CD4-positive, alpha-beta T cell treated with Interferon gamma for 1 hour (primary cell): Measurements from ENCODE around the gene RIPPLY3.

Source experiments
- DNase-seq: peaks from one replicate; pipeline ENCODE4 v3.0.0-alpha.2; 2020

The RIPPLY3 gene

DNA sequence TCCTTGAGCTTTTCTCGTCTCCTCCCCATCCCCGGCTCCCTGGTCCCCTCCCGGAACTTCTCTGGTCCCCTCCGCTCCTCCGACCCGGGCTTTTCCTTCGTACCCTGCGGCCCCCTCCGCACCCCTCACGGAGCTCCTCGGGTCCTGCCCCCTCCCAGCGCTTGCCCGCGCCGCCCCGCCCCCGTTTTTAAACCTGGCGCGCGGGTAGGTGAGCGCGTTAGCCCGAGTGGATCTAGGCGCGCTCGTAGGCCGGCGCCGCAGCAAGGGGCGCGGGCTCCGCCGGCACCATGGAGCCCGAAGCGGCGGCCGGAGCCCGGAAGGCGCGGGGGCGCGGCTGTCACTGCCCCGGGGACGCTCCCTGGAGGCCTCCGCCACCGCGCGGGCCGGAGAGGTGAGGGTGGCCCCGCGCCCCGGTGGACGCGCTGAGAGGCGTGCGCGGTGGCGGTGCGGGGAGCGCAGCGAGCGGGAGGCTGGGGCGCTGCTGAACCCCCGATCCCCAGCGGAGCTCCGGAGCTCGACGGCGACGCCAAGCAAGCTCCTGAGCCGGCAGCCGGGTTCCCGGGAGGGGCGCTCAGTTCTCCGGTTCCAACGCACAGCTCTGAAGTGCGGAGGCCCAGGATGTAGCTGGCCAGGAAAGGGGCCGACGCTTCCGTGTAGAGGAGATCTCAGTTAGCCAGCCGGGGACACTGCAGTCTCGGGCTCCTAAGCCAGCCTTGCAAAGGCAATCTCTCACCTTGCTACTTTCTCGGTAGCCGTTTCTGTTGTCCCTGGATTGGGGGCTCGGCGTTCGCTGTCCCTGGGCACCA is at the start of gene RIPPLY3:
RIPPLY3 (plus strand) TSS at position 217 of the 806 bp plus-strand sequence; CDS start at position 288, 71 bp downstream.
- DNase-seq = no peak

DNA sequence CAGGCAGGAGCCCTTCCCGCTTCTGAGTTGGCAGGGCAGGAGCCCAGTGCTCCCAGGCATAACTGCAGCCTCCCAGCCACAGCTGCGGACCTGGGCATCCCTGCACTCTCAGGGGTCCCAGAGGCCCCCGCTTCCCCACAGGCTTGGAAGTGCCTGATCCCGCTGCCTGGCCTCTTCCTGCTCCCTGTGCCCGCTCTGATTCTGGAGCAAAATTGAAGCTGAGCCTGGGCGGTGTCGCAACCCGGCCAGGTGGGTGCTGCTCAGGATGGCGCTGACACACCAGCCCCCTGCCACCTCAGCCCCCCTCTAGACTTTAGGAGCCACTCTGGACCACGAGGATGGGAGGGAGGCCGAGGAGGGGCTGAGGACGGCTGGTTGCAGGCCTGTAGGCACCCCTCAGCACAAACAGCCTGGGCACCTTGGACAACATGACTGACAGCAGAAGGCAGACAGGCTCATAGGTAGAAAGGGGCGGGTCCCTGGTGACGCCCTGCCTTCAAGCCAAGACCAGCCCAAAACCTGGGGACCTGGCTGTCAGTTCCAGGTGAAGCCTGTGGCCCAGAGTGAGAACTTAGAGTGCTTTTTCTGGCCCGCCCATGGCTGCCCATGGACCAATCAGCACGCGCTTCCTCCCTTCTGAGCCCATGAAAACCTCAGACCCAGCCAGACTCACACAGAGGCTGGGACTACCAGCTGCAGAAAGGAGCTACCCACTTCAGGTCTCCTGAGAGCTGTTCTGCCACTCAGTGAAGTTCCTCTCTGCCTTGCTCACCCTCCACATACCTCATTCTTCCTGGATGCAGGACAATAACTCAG is 47.3 kb upstream of the RIPPLY3 start:
- no peak for DNase-seq

GRCh38 chr21:36960676-36961284 is 45.7 kb upstream of the RIPPLY3 start:
- no peak for DNase-seq

DNA sequence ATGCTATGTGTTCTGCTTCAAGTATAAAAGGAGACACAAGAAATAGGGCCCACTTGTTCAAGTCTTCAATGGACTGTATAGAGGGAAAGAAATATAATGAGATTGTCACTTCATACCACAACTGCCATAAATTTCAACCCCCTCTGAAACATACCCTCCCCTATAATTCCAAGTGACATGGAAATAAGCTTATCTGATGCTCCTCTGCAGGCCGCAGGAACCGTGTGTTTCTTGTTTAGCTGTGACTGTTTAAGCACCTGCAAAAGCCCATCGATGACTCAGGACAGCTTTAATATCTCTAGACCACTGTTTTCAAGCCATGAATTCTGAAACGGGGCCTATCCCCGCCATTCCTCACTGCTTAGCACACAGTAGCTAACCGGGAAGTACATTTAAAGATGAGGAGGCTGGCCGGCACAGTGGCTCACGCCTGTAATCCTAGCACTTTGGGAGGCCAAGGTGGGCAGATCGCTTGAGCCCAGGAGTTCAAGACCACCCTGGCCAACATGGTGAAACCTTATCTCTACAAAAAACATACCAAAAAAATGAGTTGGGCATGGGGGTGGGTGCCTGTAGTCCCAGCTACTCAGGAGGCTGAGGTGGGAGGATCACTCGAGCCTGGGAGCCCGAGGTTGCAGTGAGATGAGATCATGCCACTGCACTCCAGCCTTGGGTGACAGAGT is 44.3 kb upstream of the RIPPLY3 start:
- DNase-seq = no peak

GRCh38 chr21:36964398-36964797 is 42.1 kb upstream of the RIPPLY3 start:
- no peak for DNase-seq

DNA sequence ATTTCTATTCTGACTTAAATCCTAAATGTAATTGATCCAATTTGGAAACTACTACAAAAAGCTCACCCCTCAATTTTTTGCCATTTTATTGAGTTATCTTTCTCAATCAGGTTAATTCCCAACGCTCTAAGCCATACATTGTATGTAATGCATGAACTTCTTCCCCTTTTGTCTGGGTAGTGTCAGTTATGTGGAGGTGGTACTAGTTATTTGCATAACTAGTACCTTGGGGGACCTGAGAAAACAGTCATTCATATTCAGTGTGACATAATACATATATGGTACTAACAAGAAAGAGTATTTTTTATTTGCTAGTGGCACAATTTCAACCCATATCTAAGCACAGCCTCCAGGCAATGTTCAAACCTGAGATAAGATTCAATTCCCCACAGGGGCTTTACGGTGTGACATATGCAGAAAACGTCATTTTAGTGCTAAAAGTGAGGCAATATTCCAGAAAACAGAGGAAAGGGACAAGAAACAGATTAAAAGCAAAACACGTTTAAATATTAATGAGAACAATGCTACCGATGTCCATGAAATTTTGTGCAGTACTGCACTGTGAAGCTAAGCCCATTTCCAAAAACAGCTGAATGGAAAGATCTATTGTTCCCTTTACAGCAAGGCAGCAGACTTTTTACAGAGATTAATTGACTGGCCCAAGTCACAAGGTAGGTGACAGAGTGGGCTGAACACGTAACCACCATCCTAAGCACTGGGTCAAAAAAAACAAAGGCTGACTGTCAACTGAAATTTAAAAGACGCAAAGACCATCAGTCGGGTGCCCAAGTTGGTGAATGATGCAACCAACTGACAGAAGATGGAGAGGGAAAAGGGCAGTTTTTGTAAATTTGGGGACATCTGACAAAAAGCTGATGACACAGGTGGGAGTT is 41.4 kb upstream of the RIPPLY3 start:
- DNase-seq = no peak

DNA sequence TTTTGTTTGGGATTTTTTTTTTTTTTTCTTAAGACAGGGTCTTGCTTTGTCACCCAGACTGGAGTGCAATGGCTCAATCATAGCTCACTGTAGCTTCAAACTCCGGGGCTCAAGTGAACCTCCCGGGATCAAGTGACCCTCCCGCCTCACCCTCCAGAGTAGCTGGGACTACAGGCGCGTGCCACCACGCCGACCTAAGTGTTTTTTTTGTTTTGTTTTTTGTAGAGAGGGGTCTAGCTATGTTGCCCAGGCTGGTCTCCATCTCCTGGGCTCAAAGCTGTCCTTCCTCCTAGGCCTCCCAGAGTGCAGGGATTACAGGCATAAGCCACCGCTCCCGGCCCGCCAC is 40.8 kb upstream of the RIPPLY3 start:
- DNase-seq = no peak

DNA sequence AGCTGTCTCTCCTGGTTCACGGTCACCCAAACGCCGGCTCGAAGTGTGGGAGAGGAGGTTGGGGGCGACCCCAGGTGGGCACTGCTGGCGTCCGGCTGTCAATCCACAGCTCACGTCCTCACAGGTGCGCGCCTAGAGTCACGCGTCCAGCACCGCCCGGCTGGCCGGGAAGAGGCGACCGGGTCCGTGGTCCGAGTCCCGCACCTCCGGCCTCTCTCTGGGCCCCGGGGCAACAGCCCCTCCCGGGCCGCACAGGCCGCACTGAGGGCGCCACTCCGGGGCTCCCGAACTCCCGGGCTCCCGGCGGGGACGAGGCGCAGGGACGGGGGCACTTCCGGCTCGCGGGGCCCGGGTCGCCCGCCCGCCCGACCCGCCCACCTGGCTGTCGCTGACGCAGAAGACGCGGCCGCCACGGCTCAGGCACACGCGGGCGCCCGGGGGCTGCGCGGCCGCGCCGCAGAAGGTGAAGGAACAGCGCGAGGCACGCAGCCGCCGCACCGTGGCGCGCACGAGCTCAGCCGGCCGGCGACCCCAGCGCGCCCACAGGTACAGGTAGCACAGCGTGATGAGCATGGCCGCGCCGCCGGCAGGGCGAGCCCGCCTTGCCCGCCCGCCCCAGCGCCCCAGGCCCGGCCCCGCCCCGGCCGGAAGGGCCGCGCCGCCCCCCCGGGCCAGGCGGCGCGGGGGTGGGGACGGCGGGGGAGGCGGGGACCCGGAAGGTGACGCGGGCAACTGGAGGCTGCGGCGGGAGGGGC is 40.3 kb upstream of the RIPPLY3 start, which contains the start of gene HLCS:
HLCS (minus strand) TSS at position 604 of the 755 bp plus-strand sequence; CDS start at position 573, 31 bp downstream.
- DNase-seq = peak; percentile 83

- DNase-seq = no peak
Measured at GRCh38 chr21:36966821-36967768, 39.4 kb upstream of the RIPPLY3 start.

DNA sequence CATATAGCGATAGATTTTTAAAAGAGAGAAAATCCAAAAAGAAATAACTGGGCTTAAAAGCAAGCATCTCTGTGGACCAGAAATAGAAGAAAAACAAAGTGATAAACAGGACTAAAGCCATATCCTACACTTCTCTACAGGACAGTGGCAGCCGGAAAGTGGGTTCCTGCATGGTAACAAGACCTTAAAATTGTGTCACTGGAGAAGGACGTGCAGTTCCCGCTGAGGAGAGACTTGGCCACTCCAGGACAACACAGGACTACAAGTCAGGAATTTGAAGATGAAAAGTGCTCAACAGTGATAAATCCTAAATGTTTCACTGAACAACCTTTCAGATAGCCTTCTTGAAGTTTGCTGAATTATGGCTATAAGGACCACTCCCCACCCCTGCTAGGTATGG is 38.1 kb upstream of the RIPPLY3 start:
- no peak for DNase-seq

- no peak for DNase-seq
Measured at GRCh38 chr21:36968976-36969375, 37.5 kb upstream of the RIPPLY3 start.

GRCh38 chr21:36973986-36974850 is 32.3 kb upstream of the RIPPLY3 start:
- DNase-seq = no peak

DNA sequence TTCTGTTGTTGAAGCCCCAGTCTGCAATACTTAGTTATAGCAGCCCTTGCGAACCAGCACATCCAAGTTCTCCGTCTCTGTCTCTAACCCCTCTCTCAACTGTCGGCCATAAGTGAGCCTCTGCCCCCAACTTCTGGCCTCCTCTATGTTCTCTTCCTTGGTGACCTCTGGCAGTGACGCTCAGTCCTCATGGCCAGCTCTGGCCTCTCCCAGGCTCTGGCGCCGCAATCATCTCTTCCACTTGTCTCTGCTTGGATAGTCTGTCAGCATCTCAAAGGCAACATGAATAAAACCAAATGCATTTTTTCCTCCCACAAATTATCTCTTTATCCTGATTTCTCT is 31.7 kb upstream of the RIPPLY3 start:
- DNase-seq = no peak

DNA sequence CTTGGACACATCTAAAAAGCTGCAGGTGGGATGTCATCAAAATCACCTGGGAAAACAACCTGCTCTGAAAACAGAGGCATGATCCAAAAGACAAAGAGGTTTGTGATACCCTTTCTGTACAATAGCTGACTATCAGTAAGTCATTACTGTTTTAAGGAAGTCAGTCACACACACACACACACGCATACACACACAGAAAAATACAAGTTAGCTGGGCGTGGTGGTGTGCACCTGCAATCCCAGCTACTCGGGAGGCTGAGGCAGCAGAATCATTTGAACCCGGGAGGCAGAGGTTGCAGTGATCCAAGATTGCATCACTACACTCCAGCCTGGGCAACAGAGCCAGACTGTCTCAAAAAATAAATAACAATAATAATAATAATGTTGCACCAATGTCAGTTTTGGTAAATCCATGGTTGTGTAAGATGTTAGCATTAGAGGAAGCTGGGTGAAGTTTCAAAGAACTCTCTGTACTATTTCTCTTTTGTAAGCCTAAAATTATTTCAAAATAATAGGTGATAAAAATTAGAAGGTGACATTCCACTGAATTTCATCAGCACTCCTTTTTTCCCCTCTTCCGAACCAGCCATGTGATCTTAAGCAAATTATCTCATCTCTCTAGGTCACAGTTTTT is 30.2 kb upstream of the RIPPLY3 start:
- DNase-seq = no peak

DNA sequence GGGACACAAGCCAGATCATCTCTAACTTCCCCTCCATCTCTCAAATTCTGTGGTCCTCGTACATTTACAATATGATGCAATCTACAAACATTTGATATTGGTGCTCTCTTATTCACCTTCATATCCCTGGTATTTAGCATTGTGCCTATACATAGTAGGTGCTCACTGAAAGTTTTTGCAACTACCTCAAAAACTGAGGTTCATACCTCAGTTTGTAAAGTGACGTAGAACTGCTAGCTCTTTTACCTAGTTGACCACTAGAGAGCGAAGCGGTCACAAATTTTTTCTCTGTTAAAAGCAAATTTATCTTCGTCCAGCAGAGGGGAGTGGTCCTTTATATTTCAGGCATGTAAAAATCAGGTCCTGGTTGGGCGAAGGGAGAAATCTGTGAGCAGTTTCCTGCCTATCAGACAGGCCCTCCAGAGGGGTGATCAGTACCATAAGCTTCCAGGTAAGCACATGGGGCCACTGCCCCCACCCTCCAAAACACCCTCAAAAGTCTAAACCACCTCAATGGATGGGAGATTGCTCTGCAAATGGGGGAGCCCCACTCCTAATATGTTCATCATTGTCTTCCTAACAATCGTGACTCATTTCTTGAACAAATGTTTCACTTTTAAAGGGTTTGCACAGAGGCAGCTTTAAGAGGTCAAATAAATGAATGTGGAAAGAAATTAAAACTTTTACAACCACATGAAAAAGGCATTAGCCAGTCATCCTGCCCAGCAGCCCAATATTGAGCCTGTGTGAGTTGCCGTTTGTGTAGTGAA is 29.4 kb upstream of the RIPPLY3 start:
- no peak for DNase-seq

GRCh38 chr21:36980280-36981048 is 26.0 kb upstream of the RIPPLY3 start:
- DNase-seq = no peak

DNA sequence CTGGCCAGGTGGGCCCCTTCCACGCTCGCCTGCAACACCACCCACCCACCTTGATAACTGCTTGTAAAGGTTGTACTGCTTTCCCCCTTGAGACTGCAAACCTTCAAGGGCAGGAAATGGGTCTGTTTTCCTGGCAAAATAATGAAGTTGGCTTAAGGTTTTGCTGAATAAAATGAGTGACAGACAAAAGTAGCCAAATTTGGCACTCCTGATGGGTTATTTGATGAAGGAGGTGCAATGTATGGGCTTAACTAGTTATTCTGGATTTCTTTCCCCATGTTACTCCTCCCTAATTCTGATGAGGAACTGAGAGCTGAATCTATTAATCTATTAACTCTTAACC is 25.5 kb upstream of the RIPPLY3 start:
- no peak for DNase-seq
